AG09309 (cell line): ENCODE data around the gene SLC1A2.

Experiments
- DNase-seq: peaks from one replicate; pipeline ENCODE4 v3.0.0-alpha.2; 2010; ENCODE audit warnings: low read depth
- H3K4me3 ChIP-seq: 2 replicates; pipeline ENCODE4 v1.5.1; 2011; ENCODE audit warnings: mild to moderate bottlenecking, low read depth, low read length, moderate library complexity; ENCODE audit not compliant: control insufficient read depth
- CTCF ChIP-seq: IDR thresholded peaks from 2 replicates; pipeline ENCODE4 v1.5.1; 2011; ENCODE audit warnings: mild to moderate bottlenecking, low read depth, low read length, inconsistent platforms; ENCODE audit not compliant: insufficient read depth, control insufficient read depth; ENCODE audit errors: missing control alignments

SLC1A2 gene

GRCh38 chr11:35259529-35259928, 159.8 kb downstream of the SLC1A2 start:
- TF ChIP-seq CTCF, result no peak
- DNase-seq, result no peak
- no peak overlapping the region for H3K4me3 ChIP-seq

GRCh38 chr11:35257281-35257680, 162.1 kb downstream of the SLC1A2 start:
- no peak for DNase-seq
- no peak for TF ChIP-seq CTCF

GRCh38 chr11:35256296-35256695, 163.1 kb downstream of the SLC1A2 start:
- no peak overlapping the region for H3K4me3 ChIP-seq
- no peak for DNase-seq
- no peak for TF ChIP-seq CTCF

More at GRCh38 chr11:35257281-35257680, 162.1 kb downstream of the SLC1A2 start:
- H3K4me3 ChIP-seq, result no peak overlapping the region

- DNase-seq, result no peak
- H3K4me3 ChIP-seq, result no peak overlapping the region
- no peak for TF ChIP-seq CTCF
Observed at GRCh38 chr11:35255514-35255913, 163.8 kb downstream of the SLC1A2 start.

GRCh38 chr11:35253237-35253636, 166.1 kb downstream of the SLC1A2 start:
- no peak for TF ChIP-seq CTCF
- DNase-seq, result no peak
- no peak overlapping the region for H3K4me3 ChIP-seq

- no peak for TF ChIP-seq CTCF
- DNase-seq, result no peak
- H3K4me3 ChIP-seq, result no peak overlapping the region
Observed at GRCh38 chr11:35250621-35251020, 168.7 kb downstream of the SLC1A2 start.

GRCh38 chr11:35250192-35250591, 169.2 kb downstream of the SLC1A2 start:
- TF ChIP-seq CTCF, result no peak
- DNase-seq, result no peak
- H3K4me3 ChIP-seq, result no peak overlapping the region
